ENCODE data around the gene STAT1.

The STAT1 gene

GRCh38 chr2:191006997-191007783, 6.8 kb downstream of the STAT1 start:
- H3K4me1 ChIP-seq (ENCODE audit: control insufficient read depth, insufficient read depth, low read length), result no peaks in the 10 kb centered on the region
- peaks cover 89% of the 10 kb centered on the region for H3K36me3 ChIP-seq (ENCODE audit: control insufficient read depth, insufficient read depth, low read length)
- no peaks in the 10 kb centered on the region for H3K27me3 ChIP-seq (ENCODE audit: control insufficient read depth, insufficient read depth, low read length)
- H3K9ac ChIP-seq (ENCODE audit: low read depth, low read length), result no peak overlapping the region
- no peak overlapping the region for H3K4me3 ChIP-seq (ENCODE audit: low read depth, low read length)
- no peak overlapping the region for H3K27ac ChIP-seq (ENCODE audit: low read depth, low read length)
- no peaks in the 10 kb centered on the region for H3K9me3 ChIP-seq (ENCODE audit: control insufficient read depth, insufficient read depth, low read length)

- no peak overlapping the region for H3K27ac ChIP-seq (ENCODE audit: low read depth, low read length)
- H3K4me1 ChIP-seq (ENCODE audit: control insufficient read depth, insufficient read depth, low read length), result no peaks in the 10 kb centered on the region
- H3K9ac ChIP-seq (ENCODE audit: low read depth, low read length), result no peak overlapping the region
- H3K9me3 ChIP-seq (ENCODE audit: control insufficient read depth, insufficient read depth, low read length), result no peaks in the 10 kb centered on the region
- no peak overlapping the region for H3K4me3 ChIP-seq (ENCODE audit: low read depth, low read length)
- H3K27me3 ChIP-seq (ENCODE audit: control insufficient read depth, insufficient read depth, low read length), result no peaks in the 10 kb centered on the region
- H3K36me3 ChIP-seq (ENCODE audit: control insufficient read depth, insufficient read depth, low read length), result peaks cover 96% of the 10 kb centered on the region
Observed at GRCh38 chr2:191006297-191006696, 7.7 kb downstream of the STAT1 start.

- Histone ChIP-seq H3K36me3 (ENCODE audit: control insufficient read depth, insufficient read depth, low read length) (peaks cover 99% of the 10 kb centered on the region), H3K9ac (ENCODE audit: low read depth, low read length) (no peak overlapping the region), H3K9me3 (ENCODE audit: control insufficient read depth, insufficient read depth, low read length) (no peaks in the 10 kb centered on the region), H3K27ac (ENCODE audit: low read depth, low read length) (no peak overlapping the region), H3K4me3 (ENCODE audit: low read depth, low read length) (no peak overlapping the region), H3K27me3 (ENCODE audit: control insufficient read depth, insufficient read depth, low read length) (no peaks in the 10 kb centered on the region), H3K4me1 (ENCODE audit: control insufficient read depth, insufficient read depth, low read length) (no peaks in the 10 kb centered on the region)
Observed at GRCh38 chr2:191003405-191004309, 10.3 kb downstream of the STAT1 start.

GRCh38 chr2:191001624-191002023, 12.3 kb downstream of the STAT1 start:
- Histone ChIP-seq H3K9ac (ENCODE audit: low read depth, low read length) (no peak overlapping the region), H3K36me3 (ENCODE audit: control insufficient read depth, insufficient read depth, low read length) (peaks cover 96% of the 10 kb centered on the region)

GRCh38 chr2:191001032-191001431, 12.9 kb downstream of the STAT1 start:
- Histone ChIP-seq H3K4me1 (ENCODE audit: control insufficient read depth, insufficient read depth, low read length) (no peaks in the 10 kb centered on the region), H3K9ac (ENCODE audit: low read depth, low read length) (no peak overlapping the region), H3K27me3 (ENCODE audit: control insufficient read depth, insufficient read depth, low read length) (no peaks in the 10 kb centered on the region), H3K4me3 (ENCODE audit: low read depth, low read length) (no peak overlapping the region), H3K36me3 (ENCODE audit: control insufficient read depth, insufficient read depth, low read length) (peaks cover 96% of the 10 kb centered on the region), H3K27ac (ENCODE audit: low read depth, low read length) (no peak overlapping the region), H3K9me3 (ENCODE audit: control insufficient read depth, insufficient read depth, low read length) (no peaks in the 10 kb centered on the region)

More at GRCh38 chr2:191001624-191002023, 12.3 kb downstream of the STAT1 start:
- Histone ChIP-seq H3K4me1 (ENCODE audit: control insufficient read depth, insufficient read depth, low read length) (no peaks in the 10 kb centered on the region), H3K4me3 (ENCODE audit: low read depth, low read length) (no peak overlapping the region), H3K27ac (ENCODE audit: low read depth, low read length) (no peak overlapping the region), H3K27me3 (ENCODE audit: control insufficient read depth, insufficient read depth, low read length) (no peaks in the 10 kb centered on the region), H3K9me3 (ENCODE audit: control insufficient read depth, insufficient read depth, low read length) (no peaks in the 10 kb centered on the region)

- H3K9ac ChIP-seq (ENCODE audit: low read depth, low read length), result no peak overlapping the region
- no peaks in the 10 kb centered on the region for H3K4me1 ChIP-seq (ENCODE audit: control insufficient read depth, insufficient read depth, low read length)
- H3K4me3 ChIP-seq (ENCODE audit: low read depth, low read length), result no peak overlapping the region
- H3K9me3 ChIP-seq (ENCODE audit: control insufficient read depth, insufficient read depth, low read length), result no peaks in the 10 kb centered on the region
- H3K27ac ChIP-seq (ENCODE audit: low read depth, low read length), result no peak overlapping the region
- peaks cover 96% of the 10 kb centered on the region for H3K36me3 ChIP-seq (ENCODE audit: control insufficient read depth, insufficient read depth, low read length)
- H3K27me3 ChIP-seq (ENCODE audit: control insufficient read depth, insufficient read depth, low read length), result no peaks in the 10 kb centered on the region
Observed at GRCh38 chr2:190999949-191000665, 13.9 kb downstream of the STAT1 start.

GRCh38 chr2:190999058-190999457, 14.9 kb downstream of the STAT1 start:
- H3K27ac ChIP-seq (ENCODE audit: low read depth, low read length), result no peak overlapping the region
- H3K9ac ChIP-seq (ENCODE audit: low read depth, low read length), result no peak overlapping the region
- no peaks in the 10 kb centered on the region for H3K27me3 ChIP-seq (ENCODE audit: control insufficient read depth, insufficient read depth, low read length)
- H3K36me3 ChIP-seq (ENCODE audit: control insufficient read depth, insufficient read depth, low read length), result peaks cover 95% of the 10 kb centered on the region
- H3K4me1 ChIP-seq (ENCODE audit: control insufficient read depth, insufficient read depth, low read length), result no peaks in the 10 kb centered on the region
- H3K9me3 ChIP-seq (ENCODE audit: control insufficient read depth, insufficient read depth, low read length), result no peaks in the 10 kb centered on the region
- H3K4me3 ChIP-seq (ENCODE audit: low read depth, low read length), result no peak overlapping the region

- Histone ChIP-seq H3K9ac (ENCODE audit: low read depth, low read length) (no peak overlapping the region), H3K9me3 (ENCODE audit: control insufficient read depth, insufficient read depth, low read length) (no peaks in the 10 kb centered on the region), H3K4me1 (ENCODE audit: control insufficient read depth, insufficient read depth, low read length) (no peaks in the 10 kb centered on the region), H3K27ac (ENCODE audit: low read depth, low read length) (no peak overlapping the region), H3K27me3 (ENCODE audit: control insufficient read depth, insufficient read depth, low read length) (no peaks in the 10 kb centered on the region), H3K36me3 (ENCODE audit: control insufficient read depth, insufficient read depth, low read length) (peaks cover 93% of the 10 kb centered on the region), H3K4me3 (ENCODE audit: low read depth, low read length) (no peak overlapping the region)
Observed at GRCh38 chr2:190997526-190998113, 16.4 kb downstream of the STAT1 start.

GRCh38 chr2:190996947-190997346, 17.0 kb downstream of the STAT1 start:
- Histone ChIP-seq H3K4me3 (ENCODE audit: low read depth, low read length) (no peak overlapping the region), H3K27me3 (ENCODE audit: control insufficient read depth, insufficient read depth, low read length) (no peaks in the 10 kb centered on the region), H3K9me3 (ENCODE audit: control insufficient read depth, insufficient read depth, low read length) (no peaks in the 10 kb centered on the region), H3K4me1 (ENCODE audit: control insufficient read depth, insufficient read depth, low read length) (no peaks in the 10 kb centered on the region), H3K27ac (ENCODE audit: low read depth, low read length) (no peak overlapping the region), H3K9ac (ENCODE audit: low read depth, low read length) (no peak overlapping the region), H3K36me3 (ENCODE audit: control insufficient read depth, insufficient read depth, low read length) (peaks cover 92% of the 10 kb centered on the region)

GRCh38 chr2:190996338-190996946, 17.5 kb downstream of the STAT1 start:
- Histone ChIP-seq H3K27me3 (ENCODE audit: control insufficient read depth, insufficient read depth, low read length) (no peaks in the 10 kb centered on the region), H3K9ac (ENCODE audit: low read depth, low read length) (no peak overlapping the region), H3K36me3 (ENCODE audit: control insufficient read depth, insufficient read depth, low read length) (peaks cover 92% of the 10 kb centered on the region), H3K4me3 (ENCODE audit: low read depth, low read length) (no peak overlapping the region), H3K9me3 (ENCODE audit: control insufficient read depth, insufficient read depth, low read length) (no peaks in the 10 kb centered on the region), H3K27ac (ENCODE audit: low read depth, low read length) (no peak overlapping the region), H3K4me1 (ENCODE audit: control insufficient read depth, insufficient read depth, low read length) (no peaks in the 10 kb centered on the region)
